NOMO-1 treated with DMSO at 0.1 percent for 48 hours (cell line): Measurements from ENCODE around the gene CEACAM21.
A peak's percentile ranks its signal among the peaks of the same experiment; 100 is the strongest.

ENCODE experiments used
- DNase-seq: peaks from one replicate; lab custom pipeline; 2025; ENCODE audit not compliant: unreplicated experiment; lab: John Stamatoyannopoulos, UW

CEACAM21 gene

GRCh38 chr19:41616792-41617621 is 41.0 kb downstream of the CEACAM21 start:
- DNase-seq = peak; percentile 47

- DNase-seq = no peak
These were observed 42.2 kb downstream of the CEACAM21 start for GRCh38 chr19:41617941-41618730.

DNA sequence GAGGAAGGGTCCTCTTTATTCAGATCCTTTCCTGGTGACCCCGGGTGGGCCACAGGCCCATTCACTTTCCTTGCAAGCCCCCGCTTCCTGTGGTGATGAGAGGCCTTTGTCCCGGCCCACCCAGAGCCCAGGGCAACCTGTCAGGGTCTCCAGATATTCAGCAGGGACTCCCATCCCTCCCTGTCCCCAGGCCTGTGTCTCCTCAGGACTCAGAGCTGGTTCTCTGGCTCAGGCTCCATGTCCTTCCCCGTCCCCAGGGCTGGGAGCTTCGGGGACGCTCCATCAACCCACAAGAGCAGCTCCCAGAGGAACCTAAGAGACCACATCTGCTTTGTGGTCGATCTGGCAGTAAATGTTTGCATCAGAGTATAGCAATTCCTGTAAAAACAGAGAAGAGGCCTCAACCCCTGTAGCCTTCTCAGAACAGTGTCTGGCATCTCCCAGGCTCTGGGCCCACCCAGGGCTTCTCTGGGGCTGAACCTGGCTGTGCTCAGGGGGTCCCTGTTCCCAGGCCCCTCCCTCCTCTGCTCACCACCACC is 43.1 kb downstream of the CEACAM21 start:
- DNase-seq = peak; percentile 8

DNA sequence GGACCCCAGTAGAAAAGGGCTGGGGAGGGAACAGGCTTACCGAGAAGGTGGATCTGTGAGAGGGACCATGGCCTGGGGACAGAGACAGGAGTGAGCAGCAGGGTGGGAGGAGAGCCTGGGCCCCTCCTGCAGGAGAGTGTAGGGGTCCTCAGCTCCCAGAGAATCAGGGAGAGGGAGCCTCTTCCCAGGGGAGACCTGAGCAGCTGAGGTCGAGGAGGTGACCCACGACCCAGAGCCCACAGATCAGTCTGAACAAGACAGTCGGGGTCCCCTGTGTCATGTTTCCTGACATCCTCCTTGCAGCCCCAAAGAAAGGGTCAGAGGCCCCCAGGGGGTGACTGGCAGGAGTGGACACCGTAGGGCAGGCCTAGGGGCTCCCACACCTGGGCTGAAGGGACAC is 44.2 kb downstream of the CEACAM21 start:
- DNase-seq = no peak

- DNase-seq = no peak
These were observed 45.3 kb downstream of the CEACAM21 start for GRCh38 chr19:41621226-41621625.

DNA sequence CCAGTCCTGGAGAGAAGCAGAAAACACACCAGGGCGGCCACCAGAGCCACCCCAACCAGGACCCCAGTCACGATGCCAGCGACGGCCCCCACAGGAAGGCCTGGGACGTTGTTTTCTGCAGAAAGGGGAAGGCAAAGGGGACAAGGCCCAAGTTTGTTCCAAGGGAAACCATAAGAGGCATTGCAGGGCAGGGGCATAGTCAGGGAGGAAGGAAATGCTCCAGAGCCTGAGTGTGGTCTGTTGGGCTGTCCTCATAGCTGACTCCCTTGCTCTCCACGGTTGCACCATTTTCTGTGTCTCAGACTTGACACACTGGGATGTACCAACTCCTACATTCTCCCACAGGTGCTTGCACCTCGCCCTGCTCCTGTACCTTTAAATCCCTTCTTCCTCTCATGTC is 45.7 kb downstream of the CEACAM21 start:
- peak; percentile 69 for DNase-seq

GRCh38 chr19:41623360-41623759 is 47.4 kb downstream of the CEACAM21 start:
- no peak for DNase-seq

DNA sequence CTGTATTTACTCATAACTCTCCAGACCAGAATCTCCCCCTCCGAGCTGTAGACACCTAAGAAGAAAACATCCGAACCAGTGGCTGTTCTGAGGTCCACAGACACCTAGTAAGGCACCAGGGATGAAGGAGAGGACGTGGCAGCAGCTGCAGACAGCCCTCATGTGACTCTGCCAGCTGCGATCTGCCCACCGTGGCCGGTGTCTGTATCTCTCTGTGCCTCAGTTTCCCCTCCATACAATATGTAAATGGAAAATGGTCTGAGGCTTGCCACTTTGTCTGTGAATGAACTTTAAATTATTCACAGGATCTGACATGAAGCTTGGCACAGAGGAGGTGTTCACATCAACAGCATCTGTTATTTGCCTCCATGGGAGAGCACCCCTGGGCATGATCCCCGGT is 48.5 kb downstream of the CEACAM21 start:
- DNase-seq = no peak

GRCh38 chr19:41624937-41625336 is 49.0 kb downstream of the CEACAM21 start:
- no peak for DNase-seq

DNA sequence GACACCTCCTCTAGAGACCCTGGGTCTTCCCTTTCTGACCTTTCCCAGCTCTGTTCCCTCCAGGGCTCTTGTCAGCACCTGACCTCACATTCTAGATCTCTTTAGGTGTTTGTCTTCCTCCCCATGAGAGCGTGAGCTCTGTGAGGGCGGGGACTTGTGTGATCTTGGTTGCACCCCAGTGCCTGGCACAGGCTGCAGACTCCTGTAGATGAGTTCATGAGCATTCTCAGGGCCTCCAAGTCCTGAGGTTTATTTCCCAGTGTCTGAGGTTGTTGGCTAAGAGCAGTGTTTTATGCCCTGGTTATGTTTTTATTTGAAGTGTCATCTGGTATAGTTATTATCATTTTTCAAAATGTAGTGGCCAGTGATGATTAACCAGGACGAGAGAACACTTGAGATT is 50.3 kb downstream of the CEACAM21 start:
- no peak for DNase-seq

DNA sequence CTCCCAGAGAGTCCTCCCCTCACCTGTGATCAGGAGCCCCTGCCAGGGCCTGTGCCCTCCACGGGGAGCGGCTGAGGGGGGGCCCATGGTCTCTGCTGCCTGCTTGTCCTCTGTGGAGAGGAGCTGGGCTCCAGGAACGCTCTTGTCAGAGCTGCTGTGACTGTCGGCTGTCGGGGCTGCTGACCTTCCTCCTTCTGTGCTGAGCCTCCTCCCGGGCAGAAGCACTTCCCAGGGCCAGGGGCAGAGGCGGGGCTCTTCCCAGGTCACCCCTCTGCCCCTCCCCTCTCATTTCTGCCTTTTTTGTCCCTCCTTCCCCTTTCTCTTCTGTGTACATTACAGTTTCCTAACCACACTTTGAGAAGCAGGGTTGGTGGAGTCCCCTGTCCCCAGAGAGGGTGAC is 50.9 kb downstream of the CEACAM21 start, which contains the start of gene CEACAM4:
Gene CEACAM4 (minus strand): TSS at position 198 of the 400 bp plus-strand sequence. CDS start 111 bp downstream, at position 87.
- peak; percentile 87 for DNase-seq

DNA sequence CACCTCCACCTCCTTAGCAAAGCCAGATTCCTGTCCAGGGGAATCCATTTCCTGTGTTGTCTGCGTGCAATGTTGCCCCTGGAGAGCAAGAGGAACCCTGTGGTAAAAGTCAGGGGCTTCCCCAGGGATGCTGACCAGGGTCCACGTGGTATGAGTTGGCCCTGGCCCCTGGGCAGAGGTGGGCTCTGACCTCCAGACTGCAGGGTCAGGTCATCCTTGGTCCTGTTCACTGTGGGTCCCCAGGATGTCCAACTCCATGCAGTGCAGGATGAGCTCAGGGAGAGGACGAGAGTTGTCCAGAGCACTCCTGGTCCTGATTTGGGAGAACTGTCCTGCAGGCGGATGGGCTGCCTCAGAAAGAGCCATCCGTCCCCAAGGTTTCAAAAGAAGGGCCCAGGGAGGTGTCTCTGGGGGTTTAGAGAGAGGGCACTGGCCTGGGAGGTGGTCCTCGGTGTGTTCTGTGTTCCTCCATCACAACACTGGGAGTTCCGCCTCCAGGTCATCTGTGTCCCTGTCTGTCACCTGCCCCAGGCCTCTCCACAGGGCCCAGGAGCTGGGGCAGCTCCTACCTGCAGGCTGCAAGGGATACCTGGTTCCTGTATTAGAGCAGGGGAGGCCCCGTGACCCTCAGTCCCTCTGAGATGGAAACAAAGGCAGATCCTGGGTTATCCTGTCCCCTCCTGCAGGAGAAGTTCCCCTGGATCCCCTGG is 52.2 kb downstream of the CEACAM21 start:
- DNase-seq = no peak
